ENCODE measurements around the gene C22orf15. TPM values are rescaled to one million over a fixed set of nuclear protein-coding genes. Genes with fewer than 3 reads are reported as not detected.

The C22orf15 gene
- total and polyA plus RNA-seq, 2 donors (not counting 3 experiments of a cell fraction or from before 2014, with no cell fraction given): 0.86 TPM; not detected in 1

DNA sequence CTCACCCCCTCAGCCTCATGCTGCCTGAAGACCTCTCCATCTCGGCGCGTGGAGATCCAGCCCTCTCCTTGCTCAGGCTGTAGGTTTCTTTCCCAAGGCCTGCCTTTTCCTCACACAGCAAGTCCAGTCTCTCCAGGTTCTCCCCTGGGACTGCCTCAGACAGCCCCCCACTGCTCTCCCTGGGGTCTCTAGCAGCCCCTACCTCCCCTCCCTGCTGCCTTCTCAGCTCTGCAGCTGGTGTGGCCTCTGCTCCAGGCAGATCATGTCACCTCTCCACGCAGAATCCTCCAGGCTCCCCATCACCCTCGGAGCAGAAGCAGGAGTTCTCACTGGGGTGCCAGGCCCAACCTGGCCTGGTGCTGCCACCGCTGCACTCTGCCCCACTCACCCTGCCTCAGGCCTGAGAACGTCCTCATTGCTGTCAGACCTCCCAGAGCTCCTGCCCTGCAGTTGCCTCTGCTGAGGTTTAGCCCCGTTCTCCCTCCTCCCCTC lies 39.1 kb downstream of the C22orf15 start:
- H3K27me3 ChIP-seq (ENCODE audit: control insufficient read depth in 2 of 2, insufficient read depth in 2 of 2, low read length in 2 of 2): no peaks in the 10 kb centered on the region
- ChIA-PET CTCF (interaction anchor here (1.2 kb wide), 1 partner anchor 31 kb away, joined by 4 read pairs; no protein-coding TSS in a partner anchor), POLR2A (no interaction called here)
- TF ChIP-seq FOS (IDR thresholded peaks at IDR 0.05; ENCODE audit: borderline replicate concordance, insufficient read depth, low read length): no peak
- no peak for TF ChIP-seq CTCF (IDR thresholded peaks at IDR 0.05; ENCODE audit: extremely low read depth in 1 of 2, insufficient read depth in 1 of 2, low read depth in 1 of 2, low read length in 2 of 2)
- TF ChIP-seq POLR2AphosphoS5 (IDR thresholded peaks at IDR 0.05; ENCODE audit: insufficient read depth, low read depth, low read length): no peak
- no peak for TF ChIP-seq JUN (IDR thresholded peaks at IDR 0.05; ENCODE audit: borderline replicate concordance, insufficient read depth, insufficient read length, low read depth)
- DNase-seq (ENCODE audit: low read depth, low spot score) (no peak), FAIRE-seq (no peak)
- no peaks in the 10 kb centered on the region for H3K9me1 ChIP-seq (replicated peaks; ENCODE audit: control insufficient read depth, extremely low read depth, insufficient read depth, low read length)
- no peak overlapping the region for H2AFZ ChIP-seq (ENCODE audit: low read depth, low read length)
- no peaks in the 10 kb centered on the region for H3K4me1 ChIP-seq (ENCODE audit: control insufficient read depth, extremely low read depth, insufficient read depth, low read length)
- no TSS peak for BruUV-seq (replicated peaks)
- H3K4me3 ChIP-seq (replicated peaks in 1 of 3; ENCODE audit: insufficient read depth in 1 of 3, low read depth in 1 of 3, low read length in 3 of 3): no peak overlapping the region
- no peak overlapping the region for H3K4me2 ChIP-seq (ENCODE audit: insufficient read depth, low read length)
- H3K36me3 ChIP-seq (ENCODE audit: control insufficient read depth in 2 of 2, extremely low read depth in 1 of 2, insufficient read depth in 2 of 2, low read length in 2 of 2): peaks cover 21 to 44% of the 10 kb centered on the region in 2 experiments
- no peaks in the 10 kb centered on the region for H4K20me1 ChIP-seq (replicated peaks; ENCODE audit: control insufficient read depth, extremely low read depth, insufficient read depth, low read length)
- no peak overlapping the region for H3K27ac ChIP-seq (ENCODE audit: insufficient read depth, low read depth, low read length)
- no peaks in the 10 kb centered on the region for H3K79me2 ChIP-seq (ENCODE audit: control insufficient read depth, insufficient read depth, low read length)
- intact Hi-C loops (cut with micrococcal nuclease) (no loop called here), dilution Hi-C loops (cut with MboI; ENCODE audit: extremely low pct_ligation_motif_present, low sequenced_read_pairs) (no loop called here)
- H3K9me3 ChIP-seq (replicated peaks; ENCODE audit: control insufficient read depth, insufficient read depth, low read length): no peaks in the 10 kb centered on the region
- no peak overlapping the region for H3K9ac ChIP-seq (replicated peaks; ENCODE audit: extremely low read depth, insufficient read depth, low read length)
